H9 (cell line): ENCODE data around the gene TLE4. TPM values are rescaled to one million over a fixed set of nuclear protein-coding genes. Genes with fewer than 3 reads are reported as not detected.

Experiments
- DNase-seq: peaks from one replicate; pipeline ENCODE4 v3.0.0-alpha.2; 2017
- H2AFZ ChIP-seq: one replicate; pipeline ENCODE4 v1.6.1; 2013; ENCODE audit warnings: mild to moderate bottlenecking, low read length, control low read depth, moderate library complexity
- H2AK5ac ChIP-seq: 2 replicates; pipeline ENCODE4 v1.6.1; 2013; ENCODE audit warnings: low read length, control low read depth, mixed read lengths; ENCODE audit not compliant: insufficient read length
- H2BK120ac ChIP-seq: one replicate; pipeline ENCODE4 v1.6.1; 2013; ENCODE audit warnings: low read depth, mild to moderate bottlenecking, low read length, control low read depth, inconsistent platforms; ENCODE audit not compliant: poor library complexity, severe bottlenecking
- H2BK12ac ChIP-seq: 2 replicates; pipeline ENCODE4 v1.6.1; 2013; ENCODE audit warnings: low read length, control low read depth, mixed read lengths, low read depth; ENCODE audit not compliant: insufficient read length
- H2BK15ac ChIP-seq: 2 replicates; pipeline ENCODE4 v1.6.1; 2013; ENCODE audit warnings: low read depth, low read length, control low read depth
- H2BK20ac ChIP-seq: one replicate; pipeline ENCODE4 v1.6.1; 2013; ENCODE audit warnings: low read depth, mild to moderate bottlenecking, low read length, control low read depth, inconsistent platforms; ENCODE audit not compliant: poor library complexity, severe bottlenecking
- H2BK5ac ChIP-seq: 2 replicates; pipeline ENCODE4 v1.6.1; 2013; ENCODE audit warnings: low read length, control low read depth, mixed read lengths; ENCODE audit not compliant: insufficient read length
- H3K14ac ChIP-seq: 2 replicates; pipeline ENCODE4 v1.6.1; 2013; ENCODE audit warnings: low read length, control low read depth; ENCODE audit not compliant: insufficient read depth
- H3K18ac ChIP-seq: 2 replicates; pipeline ENCODE4 v1.6.1; 2013; ENCODE audit warnings: low read depth, mild to moderate bottlenecking, mixed read lengths, low read length, control low read depth; ENCODE audit not compliant: insufficient read length
- H3K23ac ChIP-seq: 2 replicates; pipeline ENCODE4 v1.6.1; 2013; ENCODE audit warnings: low read length, control low read depth, mixed read lengths, low read depth; ENCODE audit not compliant: insufficient read length
- H3K23me2 ChIP-seq: 2 replicates; pipeline ENCODE4 v1.6.1; 2013; ENCODE audit warnings: low read depth, mild to moderate bottlenecking, mixed read lengths, low read length, control low read depth; ENCODE audit not compliant: insufficient read length, poor library complexity, severe bottlenecking
- H3K27ac ChIP-seq: 2 replicates; pipeline ENCODE4 v1.5.1; 2013; ENCODE audit warnings: low read length, control low read depth, mixed read lengths, low read depth; ENCODE audit not compliant: insufficient read length
- H3K27me3 ChIP-seq: 2 replicates; pipeline ENCODE4 v1.6.1; 2013; ENCODE audit warnings: low read length, control low read depth, inconsistent platforms; ENCODE audit not compliant: insufficient read depth
- H3K4ac ChIP-seq: 2 replicates; pipeline ENCODE4 v1.6.1; 2013; ENCODE audit warnings: low read depth, mild to moderate bottlenecking, control low read depth, inconsistent platforms, low read length, moderate library complexity
- H3K4me1 ChIP-seq: 2 replicates; pipeline ENCODE4 v1.6.1; 2013; ENCODE audit warnings: low read length, control low read depth, inconsistent platforms; ENCODE audit not compliant: insufficient read depth
- H3K4me2 ChIP-seq: 2 replicates; pipeline ENCODE4 v1.6.1; 2013; ENCODE audit warnings: low read length, control low read depth, mixed read lengths; ENCODE audit not compliant: insufficient read length, insufficient read depth
- H3K56ac ChIP-seq: 2 replicates; pipeline ENCODE4 v1.6.1; 2013; ENCODE audit warnings: low read depth, mild to moderate bottlenecking, mixed read lengths, low read length, control low read depth; ENCODE audit not compliant: insufficient read length
- H3K79me1 ChIP-seq: 2 replicates; pipeline ENCODE4 v1.6.1; 2013; ENCODE audit warnings: low read depth, mild to moderate bottlenecking, moderate library complexity, low read length, control low read depth, inconsistent platforms; ENCODE audit not compliant: insufficient read depth, poor library complexity, severe bottlenecking
- H3K79me2 ChIP-seq: 2 replicates; pipeline ENCODE4 v1.6.1; 2013; ENCODE audit warnings: low read length, control low read depth, inconsistent platforms; ENCODE audit not compliant: insufficient read depth
- H3K9ac ChIP-seq: 2 replicates; pipeline ENCODE4 v1.6.1; 2013; ENCODE audit warnings: low read length, control low read depth, mixed read lengths; ENCODE audit not compliant: insufficient read length; ENCODE audit errors: extremely low read depth
- H3K9me3 ChIP-seq: one replicate; pipeline ENCODE4 v1.6.1; 2013; ENCODE audit warnings: low read depth, low read length, inconsistent platforms; ENCODE audit not compliant: control insufficient read depth
- H3T11ph ChIP-seq: one replicate; pipeline ENCODE4 v1.6.1; 2013; ENCODE audit warnings: mild to moderate bottlenecking, low read length, control low read depth, inconsistent platforms
- H4K20me1 ChIP-seq: one replicate; pipeline ENCODE4 v1.6.1; 2013; ENCODE audit not compliant: control insufficient read depth, insufficient read length, insufficient read depth
- H4K5ac ChIP-seq: 2 replicates; pipeline ENCODE4 v1.6.1; 2013; ENCODE audit warnings: low read depth, mild to moderate bottlenecking, mixed read lengths, low read length, control low read depth; ENCODE audit not compliant: insufficient read length
- H4K8ac ChIP-seq: replicated peaks from 2 replicates; pipeline ENCODE4 v1.6.1; 2013; ENCODE audit warnings: low read length, control low read depth, mixed read lengths, low read depth; ENCODE audit not compliant: insufficient read length
- H4K91ac ChIP-seq: 2 replicates; pipeline ENCODE4 v1.6.1; 2013; ENCODE audit warnings: low read depth, mild to moderate bottlenecking, moderate library complexity, mixed read lengths, low read length, control low read depth; ENCODE audit not compliant: insufficient read length
- H3K27ac Mint-ChIP-seq, 3 experiments: 2 replicates in 2 of 3; 3 replicates in 1 of 3; pipeline ENCODE4 v1.8.0; 2020 to 2021; ENCODE audit warnings: mixed read lengths in 3 of 3, mild to moderate bottlenecking in 1 of 3, moderate library complexity in 1 of 3
- H3K27me3 Mint-ChIP-seq: 2 replicates; pipeline ENCODE4 v1.8.0; 2021; ENCODE audit warnings: low read depth, mild to moderate bottlenecking, moderate library complexity, mixed read lengths
- H3K36me3 Mint-ChIP-seq, 3 experiments: 2 replicates in 2 of 3; 3 replicates in 1 of 3; pipeline ENCODE4 v1.8.0; 2020 to 2021; ENCODE audit warnings: low read depth in 3 of 3, mixed read lengths in 3 of 3; ENCODE audit not compliant: insufficient read depth in 1 of 3
- H3K4me1 Mint-ChIP-seq, 2 experiments: 2 replicates each; pipeline ENCODE4 v1.8.0; 2020; ENCODE audit warnings: mixed read lengths in 2 of 2
- H3K4me3 Mint-ChIP-seq, 2 experiments: 2 replicates in 1 of 2; 3 replicates in 1 of 2; pipeline ENCODE4 v1.8.0; 2020 to 2021; ENCODE audit warnings: mild to moderate bottlenecking in 2 of 2, mixed read lengths in 2 of 2, moderate library complexity in 1 of 2
- H3K9me3 Mint-ChIP-seq, 2 experiments: 2 replicates in 1 of 2; 3 replicates in 1 of 2; pipeline ENCODE4 v1.8.0; 2020; ENCODE audit warnings: mild to moderate bottlenecking in 2 of 2, mixed read lengths in 2 of 2, moderate library complexity in 1 of 2
- WGBS: extraction: QIAGEN DNeasy Blood & Tissue Kit; methylation state at CpG from one replicate; pipeline ENCODE4 v1.1.7; 2013; ENCODE audit warnings: missing lambda C conversion rate, low lambda C conversion rate, mixed read lengths; ENCODE audit not compliant: insufficient read length; ENCODE audit errors: extremely low coverage; 5-methylcytosine and 5-hydroxymethylcytosine counted together
- total RNA-seq: library from RNA; stranded (reverse); gene quantifications from 2 replicates; pipeline ENCODE4 v1.2.1, GENCODE V29; 2021
- TF ChIP-seq, protein P1 (sequence below): fragments of 200-600 bp; sonication (generic); conservative IDR thresholded peaks from 3 replicates; pipeline ENCODE4 v1.8.0; 2021; ENCODE audit warnings: antibody characterized with exemption, mild to moderate bottlenecking

TLE4 gene
- total RNA-seq, 1 experiment from 2014 or later, result 35.1 TPM

DNA sequence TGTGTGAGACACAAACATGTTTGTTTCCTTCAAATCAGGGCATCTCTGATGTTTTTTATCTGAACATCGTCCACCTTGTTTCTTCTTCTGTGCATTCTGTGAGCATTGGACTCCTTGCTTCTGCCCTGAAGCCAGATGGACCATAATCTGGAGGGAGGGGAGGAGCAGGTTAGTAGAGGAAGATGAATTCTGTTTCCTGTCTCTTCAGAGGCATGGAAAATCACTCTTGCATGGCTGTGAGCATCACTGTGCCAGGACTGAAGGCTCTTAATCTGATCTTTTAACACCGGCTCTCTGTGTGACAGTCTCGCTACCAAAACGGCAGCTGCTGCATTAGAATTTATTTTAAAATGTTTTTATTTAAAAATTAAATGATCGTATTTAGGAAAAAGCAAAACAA lies 43.3 kb downstream of the TLE4 start:
- Histone ChIP-seq H2BK120ac (no peak overlapping the region), H2BK15ac (no peak overlapping the region), H3K4ac (no peak overlapping the region), H3K27ac (no peak overlapping the region), H3K23ac (no peak overlapping the region), H3K4me2 (no peak overlapping the region), H4K5ac (no peak overlapping the region), H2AFZ (no peak overlapping the region), H3K4me1 (peaks cover 8% of the 10 kb centered on the region; the same call in 1 of the 2 replicates), H2BK12ac (no peak overlapping the region), H2BK20ac (no peak overlapping the region), H3K18ac (no peak overlapping the region), H3K56ac (no peak overlapping the region), H4K20me1 (no peaks in the 10 kb centered on the region), H3K27me3 (no peaks in the 10 kb centered on the region), H2AK5ac (no peak overlapping the region), H3K9ac (no peak overlapping the region), H3K9me3 (no peaks in the 10 kb centered on the region), H3K79me1 (peaks cover 4% of the 10 kb centered on the region), H4K91ac (no peak overlapping the region), H3K23me2 (no peaks in the 10 kb centered on the region), H3K79me2 (no peaks in the 10 kb centered on the region), H3T11ph (no peak overlapping the region), H4K8ac (no peak overlapping the region), H2BK5ac (no peak overlapping the region), H3K14ac (no peak overlapping the region)
- Mint-ChIP-seq H3K27ac (peak overlapping the region in 2 of 3 experiments; percentile 83 to 84; a peak in 1 of 7 replicates), H3K4me1 (peaks cover 46 to 53% of the 10 kb centered on the region in 2 experiments), H3K9me3 (no peaks in the 10 kb centered on the region), H3K36me3 (peaks cover 0 to 5% (median 0%) of the 10 kb centered on the region in 3 experiments; a peak in 3 of 7 replicates), H3K4me3 (no peak overlapping the region), H3K27me3 (no peaks in the 10 kb centered on the region)
- TF ChIP-seq, protein P1, sequence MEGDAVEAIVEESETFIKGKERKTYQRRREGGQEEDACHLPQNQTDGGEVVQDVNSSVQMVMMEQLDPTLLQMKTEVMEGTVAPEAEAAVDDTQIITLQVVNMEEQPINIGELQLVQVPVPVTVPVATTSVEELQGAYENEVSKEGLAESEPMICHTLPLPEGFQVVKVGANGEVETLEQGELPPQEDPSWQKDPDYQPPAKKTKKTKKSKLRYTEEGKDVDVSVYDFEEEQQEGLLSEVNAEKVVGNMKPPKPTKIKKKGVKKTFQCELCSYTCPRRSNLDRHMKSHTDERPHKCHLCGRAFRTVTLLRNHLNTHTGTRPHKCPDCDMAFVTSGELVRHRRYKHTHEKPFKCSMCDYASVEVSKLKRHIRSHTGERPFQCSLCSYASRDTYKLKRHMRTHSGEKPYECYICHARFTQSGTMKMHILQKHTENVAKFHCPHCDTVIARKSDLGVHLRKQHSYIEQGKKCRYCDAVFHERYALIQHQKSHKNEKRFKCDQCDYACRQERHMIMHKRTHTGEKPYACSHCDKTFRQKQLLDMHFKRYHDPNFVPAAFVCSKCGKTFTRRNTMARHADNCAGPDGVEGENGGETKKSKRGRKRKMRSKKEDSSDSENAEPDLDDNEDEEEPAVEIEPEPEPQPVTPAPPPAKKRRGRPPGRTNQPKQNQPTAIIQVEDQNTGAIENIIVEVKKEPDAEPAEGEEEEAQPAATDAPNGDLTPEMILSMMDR, result no peak
- no peak for DNase-seq
- WGBS, result 100% methylated on average over 1 of the region's 5 CpGs
